ENCODE results near the gene LRRC3B.
"Not testable (repeated sequence)": the region's sequence is repeated elsewhere in the genome, so short reads cannot be mapped to it uniquely, and the experiment has no call there.

The LRRC3B gene, protein sequence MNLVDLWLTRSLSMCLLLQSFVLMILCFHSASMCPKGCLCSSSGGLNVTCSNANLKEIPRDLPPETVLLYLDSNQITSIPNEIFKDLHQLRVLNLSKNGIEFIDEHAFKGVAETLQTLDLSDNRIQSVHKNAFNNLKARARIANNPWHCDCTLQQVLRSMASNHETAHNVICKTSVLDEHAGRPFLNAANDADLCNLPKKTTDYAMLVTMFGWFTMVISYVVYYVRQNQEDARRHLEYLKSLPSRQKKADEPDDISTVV

GRCh38 chr3:26622621-26623418, at the start of gene LRRC3B:
LRRC3B (plus strand) TSS chr3:26622772; CDS start chr3:26709673, 86,901 bp downstream.
- DNase-seq: no peak

DNA sequence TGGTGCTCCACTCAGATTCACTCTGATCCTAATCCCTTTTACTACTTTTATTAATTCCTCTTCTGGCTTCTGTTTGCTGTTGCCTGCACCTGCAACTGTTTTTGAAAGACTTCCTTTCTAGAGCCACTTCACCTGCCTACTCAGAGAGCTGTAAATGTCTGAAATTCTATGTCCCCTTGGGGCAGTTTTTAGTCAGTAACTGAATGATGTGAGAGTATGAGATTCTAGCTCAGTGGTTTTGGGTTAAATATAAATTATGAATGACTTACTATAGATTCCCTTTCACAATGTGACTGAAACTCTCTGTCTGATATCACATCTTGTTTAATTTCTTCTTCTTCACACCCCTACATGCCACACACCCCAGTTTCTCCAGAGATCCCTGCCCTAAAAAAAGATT, 47.8 kb upstream of the LRRC3B start:
- no peak for DNase-seq

DNA sequence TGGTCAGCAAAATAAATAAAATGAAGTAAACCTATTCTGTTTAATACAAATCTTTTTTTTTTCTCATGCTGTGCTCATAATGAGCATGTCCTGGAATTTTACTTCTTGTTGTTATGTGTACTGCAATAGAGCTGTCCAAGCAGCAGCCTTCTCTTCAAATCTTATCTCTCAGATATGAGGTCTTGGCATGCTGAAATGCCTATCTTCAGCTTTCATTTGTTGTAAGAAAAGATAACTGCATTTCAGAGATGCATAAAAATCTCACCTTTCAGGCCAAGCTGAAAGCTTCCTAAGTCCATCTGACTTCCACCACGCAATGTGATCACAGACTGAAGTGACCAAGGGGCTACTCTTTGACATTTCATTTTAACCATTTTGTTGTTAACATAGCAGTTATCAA, 43.5 kb upstream of the LRRC3B start:
- no peak for DNase-seq

GRCh38 chr3:26587571-26587970, 35.0 kb upstream of the LRRC3B start:
- DNase-seq: no peak

- DNase-seq: no peak
These were observed 33.6 kb upstream of the LRRC3B start for GRCh38 chr3:26588931-26589330.

- no peak for DNase-seq
These were observed 32.9 kb upstream of the LRRC3B start for GRCh38 chr3:26589678-26590077.

- DNase-seq: no peak
These were observed 31.6 kb upstream of the LRRC3B start for GRCh38 chr3:26590919-26591484.

DNA sequence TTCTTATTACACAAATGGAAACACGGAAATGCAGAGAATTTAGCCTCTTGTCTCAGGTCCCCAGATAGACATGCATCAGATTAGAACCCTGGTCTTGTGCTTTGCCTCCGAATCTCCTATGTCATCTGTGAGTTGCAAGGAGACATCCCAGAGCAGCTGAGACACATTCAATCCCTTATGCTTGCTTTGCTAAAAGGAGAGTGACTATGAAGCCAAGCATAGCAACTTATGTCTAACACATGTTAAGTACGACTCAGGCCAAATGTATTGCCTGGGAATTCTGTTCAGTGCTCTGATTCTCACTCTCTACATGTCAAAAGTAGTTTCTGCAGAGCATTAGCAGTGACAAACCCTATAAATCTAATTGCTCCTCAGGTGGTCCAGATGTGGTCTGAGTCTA, 30.6 kb upstream of the LRRC3B start:
- no peak for DNase-seq

- no peak for DNase-seq
These were observed 30.1 kb upstream of the LRRC3B start for GRCh38 chr3:26592451-26592850.

GRCh38 chr3:26596335-26596734, 26.2 kb upstream of the LRRC3B start:
- DNase-seq: no peak

GRCh38 chr3:26603311-26603710, 19.3 kb upstream of the LRRC3B start:
- not testable (repeated sequence) for DNase-seq

DNA sequence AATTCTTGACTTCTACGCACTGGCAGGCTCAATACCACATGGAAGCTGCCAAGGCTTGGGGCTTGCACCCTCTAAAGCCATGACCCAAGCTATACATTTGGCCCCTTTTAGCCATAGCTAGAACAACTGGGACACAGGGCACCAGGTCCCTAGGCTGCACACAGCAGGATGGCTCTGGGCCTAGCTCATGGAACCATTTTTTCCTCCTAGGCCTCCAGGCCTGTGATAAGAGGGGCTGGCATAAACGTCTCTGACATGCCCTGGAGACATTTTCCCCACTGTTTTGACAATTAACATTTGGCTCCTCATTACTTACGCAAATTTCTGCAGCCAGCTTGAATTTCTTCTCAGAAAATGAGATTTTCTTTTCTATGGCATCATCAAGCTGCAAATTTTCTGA, 18.8 kb upstream of the LRRC3B start:
- DNase-seq: not testable (repeated sequence)

DNA sequence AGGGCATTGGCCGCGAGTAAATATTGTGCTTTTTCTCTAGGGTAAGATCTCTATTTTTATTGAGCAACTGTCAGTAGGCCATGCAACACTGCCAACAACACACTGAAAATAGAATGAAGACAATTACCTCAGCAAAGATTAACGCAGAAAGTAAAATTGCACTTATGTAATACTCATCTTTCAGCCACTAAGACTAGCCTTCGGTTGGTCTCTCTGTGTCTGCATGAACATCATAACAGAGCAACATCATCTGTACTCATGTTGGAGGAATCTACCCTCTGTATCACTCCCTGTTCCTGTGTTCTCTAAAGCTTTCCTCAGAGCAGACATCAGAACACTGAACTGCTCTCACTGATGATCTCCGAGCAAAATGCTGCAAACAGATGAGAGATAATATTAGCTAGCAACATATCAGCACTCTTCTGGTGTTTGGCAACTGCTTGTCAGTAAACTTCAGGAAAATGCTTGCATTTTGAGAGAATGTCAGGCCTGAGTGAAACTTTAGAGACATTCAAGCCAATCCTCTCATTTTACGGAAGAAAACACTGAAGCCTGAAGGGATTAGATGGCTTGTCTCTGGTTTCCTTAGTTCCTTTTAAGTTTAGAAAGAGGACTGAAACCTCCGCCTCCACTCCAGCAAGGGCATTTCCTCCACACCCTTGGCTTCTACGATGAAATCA, 8.4 kb upstream of the LRRC3B start:
- no peak for DNase-seq

- no peak for DNase-seq
These were observed 1.4 kb upstream of the LRRC3B start for GRCh38 chr3:26621176-26621575.

DNA sequence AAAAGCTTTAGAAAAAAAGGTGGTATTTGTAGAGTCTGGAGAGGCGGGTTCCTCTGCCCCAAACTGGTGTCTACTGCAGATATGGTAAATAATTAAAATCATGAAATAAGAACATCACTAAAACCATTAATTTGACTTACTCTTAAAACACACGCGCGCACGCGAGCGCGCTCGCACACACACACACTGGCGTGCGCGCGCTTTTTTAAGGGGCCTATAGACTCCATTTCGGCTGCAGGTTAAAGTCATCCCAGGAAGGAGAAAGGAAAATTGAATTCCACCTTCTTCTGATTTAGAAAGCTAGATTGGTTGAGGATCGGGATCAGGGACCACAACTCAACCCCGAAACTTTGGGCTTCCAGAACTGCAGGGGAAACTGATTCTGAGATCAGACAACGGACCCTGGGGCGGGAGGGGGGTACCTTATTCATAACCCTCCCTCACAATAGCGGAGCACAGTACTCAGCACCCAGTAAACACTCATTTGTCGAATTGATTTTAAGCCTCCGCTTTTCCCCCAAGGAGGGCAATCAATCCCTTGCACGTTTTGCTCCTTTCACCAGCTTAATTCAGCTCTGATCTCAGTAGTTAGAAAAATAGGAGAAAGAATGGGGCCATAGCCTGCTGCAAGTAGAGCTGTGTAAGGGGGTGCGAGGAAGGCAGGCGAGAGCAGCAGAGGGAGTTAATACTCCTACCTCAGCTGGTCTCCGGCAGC, 509 bp upstream of the LRRC3B start:
- DNase-seq: no peak

GRCh38 chr3:26623419-26624208, 1.0 kb downstream of the LRRC3B start:
- no peak for DNase-seq

DNA sequence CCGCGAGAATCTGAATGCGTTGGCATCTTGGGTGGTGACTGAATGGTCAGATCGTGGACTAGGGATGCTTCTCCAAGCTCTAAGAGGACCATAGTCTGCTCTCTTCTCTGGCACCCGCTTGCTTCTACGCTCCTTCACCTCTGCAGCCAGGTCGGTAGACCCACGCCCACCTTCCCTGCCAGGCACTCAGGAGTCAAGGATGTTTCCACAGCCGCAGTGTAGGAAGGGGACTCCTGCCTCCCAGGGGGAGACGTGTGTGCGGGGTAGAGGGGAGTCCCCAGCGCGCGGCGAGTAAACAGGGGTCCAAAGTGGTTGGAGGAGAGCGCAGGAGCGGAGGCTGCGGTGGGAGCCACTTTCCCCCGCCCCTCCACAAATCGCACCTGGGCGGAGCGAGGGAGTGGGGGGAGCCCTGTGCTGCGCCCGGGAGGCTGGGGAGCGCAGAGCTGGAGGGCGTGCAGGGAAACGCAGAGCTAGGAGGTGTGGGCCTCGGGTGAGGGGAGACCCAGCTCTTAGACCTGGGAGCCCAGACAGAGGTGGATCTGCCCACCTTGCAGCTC, 1.7 kb downstream of the LRRC3B start:
- no peak for DNase-seq

GRCh38 chr3:26625187-26625586, 2.6 kb downstream of the LRRC3B start:
- DNase-seq: no peak

- no peak for DNase-seq
These were observed 4.5 kb downstream of the LRRC3B start for GRCh38 chr3:26627080-26627479.

- no peak for DNase-seq
These were observed 6.3 kb downstream of the LRRC3B start for GRCh38 chr3:26628915-26629314.

GRCh38 chr3:26630669-26631389, 8.3 kb downstream of the LRRC3B start:
- DNase-seq: no peak
